NCI-H2227 (cell line): ENCODE data around the gene VPS50.

ENCODE experiments used
- DNase-seq: peaks from one replicate; lab custom pipeline; 2025; ENCODE audit not compliant: unreplicated experiment; lab: John Stamatoyannopoulos, UW

The VPS50 gene

GRCh38 chr7:93407239-93407638 is 175.1 kb downstream of the VPS50 start:
- DNase-seq: no peak

DNA sequence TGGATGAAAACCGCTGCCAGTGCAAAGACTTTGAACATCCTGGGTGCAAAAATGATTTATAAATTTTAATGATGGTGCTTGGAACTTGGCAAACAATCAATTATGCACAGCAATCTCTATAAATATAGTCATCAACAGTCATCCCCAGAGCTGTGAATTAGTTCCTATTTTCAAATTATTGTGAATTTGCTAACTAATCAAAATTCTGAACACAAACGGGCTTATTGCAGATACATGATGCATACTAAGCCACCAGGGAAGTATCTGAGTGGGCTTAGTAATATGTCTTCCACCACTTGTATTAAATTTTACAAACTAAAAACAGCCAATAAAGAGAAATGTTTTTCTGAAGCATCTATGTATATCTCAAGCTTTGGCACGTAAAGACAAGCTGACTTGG is 177.2 kb downstream of the VPS50 start:
- no peak for DNase-seq
